ENCODE data around the gene HGD.

DNA sequence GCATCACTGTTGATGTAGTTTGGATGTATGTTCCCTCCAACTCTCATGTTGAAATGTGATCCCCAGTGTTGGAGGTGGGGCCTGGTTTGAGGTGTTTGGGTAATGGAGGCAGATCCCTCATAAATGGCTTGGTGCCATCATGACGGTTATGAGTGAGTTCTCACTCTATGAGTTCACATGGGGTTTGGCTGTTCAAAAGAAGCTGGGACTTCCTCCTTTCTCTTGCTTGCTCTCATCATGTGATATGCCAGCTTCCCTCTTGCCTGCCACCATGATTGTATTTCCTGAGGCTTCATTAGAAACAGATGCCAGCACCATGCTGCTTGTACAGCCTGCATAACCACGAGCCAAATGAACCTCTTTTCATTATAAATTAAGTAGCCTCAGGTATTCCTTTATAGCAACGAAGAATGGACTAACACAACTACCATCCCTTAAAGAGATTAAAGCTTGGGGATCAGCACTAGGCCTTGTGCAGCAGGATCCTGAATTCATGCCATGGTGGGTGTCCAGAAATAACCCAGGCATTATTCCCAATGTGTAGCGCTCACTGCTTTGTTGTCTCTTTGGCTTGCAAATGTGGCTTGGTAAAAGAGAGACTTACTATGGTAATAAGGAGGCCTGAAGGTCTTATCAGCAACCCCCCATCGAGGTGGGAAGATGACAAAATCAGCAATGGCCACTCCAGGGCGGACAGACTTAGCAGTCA lies 44.0 kb downstream of the HGD start:
- TF ChIP-seq MYC (IDR thresholded peaks at IDR 0.05; ENCODE audit: insufficient read depth, insufficient read length, insufficient replicate concordance, low read length, severe bottlenecking) (no peak), BACH1 (IDR thresholded peaks at IDR 0.05; ENCODE audit: borderline replicate concordance) (no peak), CEBPB (IDR thresholded peaks at IDR 0.05; ENCODE audit: borderline replicate concordance in 1 of 2, low read depth in 2 of 2, low read length in 2 of 2) (no peak), SIX5 (IDR thresholded peaks at IDR 0.05; ENCODE audit: low read depth, low read length, severe bottlenecking) (no peak), CBX5 (IDR thresholded peaks at IDR 0.05; ENCODE audit: low read depth) (no peak), HDAC2 (IDR thresholded peaks at IDR 0.05) (no peak), CREB1 (IDR thresholded peaks at IDR 0.05; ENCODE audit: low read depth) (no peak), POLR2A (IDR thresholded peaks at IDR 0.05; ENCODE audit: low read depth, low read length) (no peak), RBBP5 (conservative IDR thresholded peaks at IDR 0.05) (no peak), NFYB (IDR thresholded peaks at IDR 0.05; ENCODE audit: insufficient read depth, low read depth, low read length) (no peak), ZNF274 (IDR thresholded peaks at IDR 0.05; ENCODE audit: insufficient read depth, insufficient read length) (no peak)
- TF ChIP-seq, protein P1, sequence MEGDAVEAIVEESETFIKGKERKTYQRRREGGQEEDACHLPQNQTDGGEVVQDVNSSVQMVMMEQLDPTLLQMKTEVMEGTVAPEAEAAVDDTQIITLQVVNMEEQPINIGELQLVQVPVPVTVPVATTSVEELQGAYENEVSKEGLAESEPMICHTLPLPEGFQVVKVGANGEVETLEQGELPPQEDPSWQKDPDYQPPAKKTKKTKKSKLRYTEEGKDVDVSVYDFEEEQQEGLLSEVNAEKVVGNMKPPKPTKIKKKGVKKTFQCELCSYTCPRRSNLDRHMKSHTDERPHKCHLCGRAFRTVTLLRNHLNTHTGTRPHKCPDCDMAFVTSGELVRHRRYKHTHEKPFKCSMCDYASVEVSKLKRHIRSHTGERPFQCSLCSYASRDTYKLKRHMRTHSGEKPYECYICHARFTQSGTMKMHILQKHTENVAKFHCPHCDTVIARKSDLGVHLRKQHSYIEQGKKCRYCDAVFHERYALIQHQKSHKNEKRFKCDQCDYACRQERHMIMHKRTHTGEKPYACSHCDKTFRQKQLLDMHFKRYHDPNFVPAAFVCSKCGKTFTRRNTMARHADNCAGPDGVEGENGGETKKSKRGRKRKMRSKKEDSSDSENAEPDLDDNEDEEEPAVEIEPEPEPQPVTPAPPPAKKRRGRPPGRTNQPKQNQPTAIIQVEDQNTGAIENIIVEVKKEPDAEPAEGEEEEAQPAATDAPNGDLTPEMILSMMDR (IDR thresholded peaks at IDR 0.05 in 2 of 3, conservative IDR thresholded peaks at IDR 0.05 in 1 of 3; ENCODE audit: control insufficient read depth in 2 of 3, extremely low read depth in 1 of 3, insufficient read depth in 1 of 3, low read depth in 3 of 3, low read length in 3 of 3): no peak
- TF ChIP-seq, protein P2, sequence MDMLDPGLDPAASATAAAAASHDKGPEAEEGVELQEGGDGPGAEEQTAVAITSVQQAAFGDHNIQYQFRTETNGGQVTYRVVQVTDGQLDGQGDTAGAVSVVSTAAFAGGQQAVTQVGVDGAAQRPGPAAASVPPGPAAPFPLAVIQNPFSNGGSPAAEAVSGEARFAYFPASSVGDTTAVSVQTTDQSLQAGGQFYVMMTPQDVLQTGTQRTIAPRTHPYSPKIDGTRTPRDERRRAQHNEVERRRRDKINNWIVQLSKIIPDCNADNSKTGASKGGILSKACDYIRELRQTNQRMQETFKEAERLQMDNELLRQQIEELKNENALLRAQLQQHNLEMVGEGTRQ (IDR thresholded peaks at IDR 0.05; ENCODE audit: borderline replicate concordance, low read depth, low read length): no peak
- TF ChIP-seq, protein P3, sequence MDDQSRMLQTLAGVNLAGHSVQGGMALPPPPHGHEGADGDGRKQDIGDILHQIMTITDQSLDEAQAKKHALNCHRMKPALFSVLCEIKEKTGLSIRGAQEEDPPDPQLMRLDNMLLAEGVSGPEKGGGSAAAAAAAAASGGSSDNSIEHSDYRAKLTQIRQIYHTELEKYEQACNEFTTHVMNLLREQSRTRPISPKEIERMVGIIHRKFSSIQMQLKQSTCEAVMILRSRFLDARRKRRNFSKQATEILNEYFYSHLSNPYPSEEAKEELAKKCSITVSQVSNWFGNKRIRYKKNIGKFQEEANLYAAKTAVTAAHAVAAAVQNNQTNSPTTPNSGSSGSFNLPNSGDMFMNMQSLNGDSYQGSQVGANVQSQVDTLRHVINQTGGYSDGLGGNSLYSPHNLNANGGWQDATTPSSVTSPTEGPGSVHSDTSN (IDR thresholded peaks at IDR 0.05; ENCODE audit: insufficient replicate concordance, low read depth, low read length): no peak

Data from GM12878 (cell line).